Immature natural killer cell (primary cell): Measurements from ENCODE around the gene RUNX1. TPM values are rescaled to one million over a fixed set of nuclear protein-coding genes. Genes with fewer than 3 reads are reported as not detected.
"Not testable (repeated sequence)": the region's sequence is repeated elsewhere in the genome, so short reads cannot be mapped to it uniquely, and the experiment has no call there.

Source experiments
- DNase-seq, 3 donors: peaks; one replicate each; pipeline ENCODE4 v3.0.0; 2022; ENCODE audit warnings: mixed read lengths in 1 of 3
- H3K27ac Mint-ChIP-seq, 6 donors: one replicate each; pipeline ENCODE4 v1.8.0; 2020; ENCODE audit warnings: mixed read lengths in 6 of 6, mild to moderate bottlenecking in 5 of 6, inconsistent platforms in 4 of 6, moderate library complexity in 3 of 6
- H3K27me3 Mint-ChIP-seq, 3 donors: one replicate each; pipeline ENCODE4 v1.8.0; 2020 to 2021; ENCODE audit warnings: low read depth in 3 of 3, mild to moderate bottlenecking in 3 of 3, mixed read lengths in 3 of 3, moderate library complexity in 3 of 3, inconsistent platforms in 1 of 3
- H3K36me3 Mint-ChIP-seq, 3 donors: one replicate each; pipeline ENCODE4 v1.8.0; 2020; ENCODE audit warnings: mixed read lengths in 3 of 3, inconsistent platforms in 2 of 3, mild to moderate bottlenecking in 2 of 3
- H3K4me1 Mint-ChIP-seq, 2 donors: one replicate each; pipeline ENCODE4 v1.8.0; 2020; ENCODE audit warnings: inconsistent platforms in 2 of 2, mild to moderate bottlenecking in 2 of 2, mixed read lengths in 2 of 2, moderate library complexity in 1 of 2
- H3K4me3 Mint-ChIP-seq, 5 donors: one replicate each; pipeline ENCODE4 v1.8.0; 2020; ENCODE audit warnings: mild to moderate bottlenecking in 5 of 5, mixed read lengths in 5 of 5, inconsistent platforms in 3 of 5, moderate library complexity in 3 of 5
- H3K9me3 Mint-ChIP-seq, 6 donors: one replicate each; pipeline ENCODE4 v1.8.0; 2020; ENCODE audit warnings: mild to moderate bottlenecking in 6 of 6, mixed read lengths in 6 of 6, inconsistent platforms in 4 of 6, moderate library complexity in 3 of 6
- polyA plus RNA-seq, 3 donors: library from polyadenylated mRNA; unstranded; fragments of 300-500 nt; fragmentation: Illumina TruSeq; gene quantifications; one replicate each; pipeline ENCODE4 v1.2.3, GENCODE V29; 2021

The RUNX1 gene
- polyA plus RNA-seq, 3 donors from 2014 or later: 6.2 to 25.2 (median 10.6) TPM

DNA sequence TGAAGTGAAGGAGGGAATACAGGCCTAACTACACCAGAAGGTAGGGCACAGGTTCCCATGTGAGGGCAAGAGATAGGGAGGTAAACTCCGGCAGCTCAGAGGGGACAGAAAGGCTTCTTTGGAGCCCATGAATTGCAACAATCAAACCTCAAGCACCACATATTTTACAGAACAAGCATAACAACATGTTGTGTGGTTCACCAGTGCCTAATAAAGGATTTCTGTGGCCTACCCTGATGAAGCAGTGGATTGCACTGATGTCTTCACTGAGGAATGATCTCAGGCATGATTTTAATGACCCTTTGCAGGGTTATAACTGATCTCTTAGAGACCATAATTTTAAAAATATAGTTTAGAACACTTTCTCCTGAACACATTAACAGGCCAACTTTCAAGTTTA, 77.4 kb downstream of the RUNX1 start:
- H3K4me1 Mint-ChIP-seq: peaks cover 76 to 91% of the 10 kb centered on the region in 2 donors
- peak overlapping the region in 3 of 5 donors; percentile 6 to 64 (median 21) for H3K4me3 Mint-ChIP-seq
- H3K27me3 Mint-ChIP-seq: peaks cover 8 to 10% (median 8%) of the 10 kb centered on the region in 3 donors
- H3K36me3 Mint-ChIP-seq: peaks cover 27 to 32% (median 32%) of the 10 kb centered on the region in 3 donors
- peak overlapping the region in 2 of 6 donors; percentile 23 to 48 for H3K27ac Mint-ChIP-seq
- DNase-seq: no peak
- H3K9me3 Mint-ChIP-seq: no peaks in the 10 kb centered on the region

- no peak for DNase-seq
- Mint-ChIP-seq H3K36me3 (peaks cover 25 to 32% (median 30%) of the 10 kb centered on the region in 3 donors), H3K27ac (no peak overlapping the region), H3K4me3 (no peak overlapping the region), H3K9me3 (no peaks in the 10 kb centered on the region), H3K27me3 (peaks cover 8 to 10% (median 8%) of the 10 kb centered on the region in 3 donors), H3K4me1 (peaks cover 76 to 98% of the 10 kb centered on the region in 2 donors)
Measured at GRCh38 chr21:34970566-34970965, 78.5 kb downstream of the RUNX1 start.

- peaks cover 8 to 10% (median 8%) of the 10 kb centered on the region in 3 donors for H3K27me3 Mint-ChIP-seq
- no peak for DNase-seq
- H3K9me3 Mint-ChIP-seq: no peaks in the 10 kb centered on the region
- no peak overlapping the region for H3K27ac Mint-ChIP-seq
- H3K36me3 Mint-ChIP-seq: peaks cover 24 to 30% (median 29%) of the 10 kb centered on the region in 3 donors
- H3K4me3 Mint-ChIP-seq: no peak overlapping the region
- peaks cover 75 to 98% of the 10 kb centered on the region in 2 donors for H3K4me1 Mint-ChIP-seq
Measured at GRCh38 chr21:34970167-34970500, 79.0 kb downstream of the RUNX1 start.

GRCh38 chr21:34969423-34970166, 79.5 kb downstream of the RUNX1 start:
- Mint-ChIP-seq H3K9me3 (no peaks in the 10 kb centered on the region), H3K36me3 (peaks cover 29 to 35% (median 34%) of the 10 kb centered on the region in 3 donors), H3K4me3 (no peak overlapping the region), H3K4me1 (peaks cover 75 to 98% of the 10 kb centered on the region in 2 donors), H3K27me3 (peaks cover 8 to 10% (median 8%) of the 10 kb centered on the region in 3 donors), H3K27ac (no peak overlapping the region)
- no peak for DNase-seq

GRCh38 chr21:34968414-34969333, 80.4 kb downstream of the RUNX1 start:
- peaks cover 2 to 3% (median 3%) of the 10 kb centered on the region in 3 donors for H3K27me3 Mint-ChIP-seq
- peaks cover 33 to 37% (median 37%) of the 10 kb centered on the region in 3 donors for H3K36me3 Mint-ChIP-seq
- H3K4me3 Mint-ChIP-seq: peak overlapping the region in 1 of 5 donors; percentile 18
- no peak for DNase-seq
- peaks cover 69 to 94% of the 10 kb centered on the region in 2 donors for H3K4me1 Mint-ChIP-seq
- no peaks in the 10 kb centered on the region for H3K9me3 Mint-ChIP-seq
- H3K27ac Mint-ChIP-seq: peak overlapping the region in 1 of 6 donors; percentile 17

DNA sequence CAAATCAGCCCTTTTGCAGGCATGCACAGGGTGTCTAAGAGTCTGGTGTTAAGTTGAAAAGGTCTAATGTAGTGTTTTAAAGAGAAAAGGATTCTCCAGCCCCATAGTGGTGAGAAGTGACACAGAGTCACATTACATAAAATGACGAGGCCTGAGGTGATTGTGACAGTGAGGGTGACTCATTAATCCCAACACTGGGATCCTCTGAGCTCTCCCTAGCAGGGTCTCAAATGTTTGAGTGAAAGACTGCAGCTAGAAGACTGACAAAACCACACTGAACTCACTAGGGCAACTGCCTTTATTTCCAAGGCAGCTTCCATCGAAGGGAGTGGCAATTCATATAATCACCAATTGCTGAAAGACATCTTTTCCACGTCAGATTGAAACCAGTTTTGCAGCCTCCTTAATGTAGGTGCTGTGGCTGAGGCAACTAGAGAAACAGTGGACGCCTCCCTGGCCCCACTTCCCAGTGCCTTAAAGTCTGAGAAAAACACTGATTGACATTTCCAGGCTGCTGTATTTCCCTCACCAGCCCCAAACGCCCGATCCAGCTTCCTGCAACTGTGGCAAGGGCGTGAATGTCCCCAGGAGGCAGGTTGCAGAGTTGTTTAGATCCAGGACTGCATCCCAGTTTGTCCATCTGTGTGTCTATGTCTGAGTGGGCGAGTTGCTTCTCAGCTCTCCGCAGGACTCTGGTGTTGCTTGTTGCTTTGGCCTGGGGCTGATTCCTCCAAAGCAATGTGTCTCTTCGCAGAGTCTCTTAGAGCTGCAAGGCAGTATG, 81.4 kb downstream of the RUNX1 start:
- Mint-ChIP-seq H3K27me3 (peaks cover 2 to 3% (median 3%) of the 10 kb centered on the region in 3 donors), H3K27ac (peak overlapping the region in 2 of 6 donors; percentile 70 to 91), H3K36me3 (peaks cover 36 to 43% (median 37%) of the 10 kb centered on the region in 3 donors), H3K9me3 (no peaks in the 10 kb centered on the region), H3K4me3 (peak overlapping the region in 1 of 5 donors; percentile 67), H3K4me1 (peaks cover 66 to 94% of the 10 kb centered on the region in 2 donors)
- DNase-seq: no peak

GRCh38 chr21:34966881-34967280, 82.2 kb downstream of the RUNX1 start:
- peaks cover 67 to 94% of the 10 kb centered on the region in 2 donors for H3K4me1 Mint-ChIP-seq
- DNase-seq, H3K9me3 Mint-ChIP-seq, H3K4me3 Mint-ChIP-seq, H3K27ac Mint-ChIP-seq, H3K27me3 Mint-ChIP-seq: not testable (repeated sequence)
- peaks cover 36 to 48% (median 42%) of the 10 kb centered on the region in 3 donors for H3K36me3 Mint-ChIP-seq

DNA sequence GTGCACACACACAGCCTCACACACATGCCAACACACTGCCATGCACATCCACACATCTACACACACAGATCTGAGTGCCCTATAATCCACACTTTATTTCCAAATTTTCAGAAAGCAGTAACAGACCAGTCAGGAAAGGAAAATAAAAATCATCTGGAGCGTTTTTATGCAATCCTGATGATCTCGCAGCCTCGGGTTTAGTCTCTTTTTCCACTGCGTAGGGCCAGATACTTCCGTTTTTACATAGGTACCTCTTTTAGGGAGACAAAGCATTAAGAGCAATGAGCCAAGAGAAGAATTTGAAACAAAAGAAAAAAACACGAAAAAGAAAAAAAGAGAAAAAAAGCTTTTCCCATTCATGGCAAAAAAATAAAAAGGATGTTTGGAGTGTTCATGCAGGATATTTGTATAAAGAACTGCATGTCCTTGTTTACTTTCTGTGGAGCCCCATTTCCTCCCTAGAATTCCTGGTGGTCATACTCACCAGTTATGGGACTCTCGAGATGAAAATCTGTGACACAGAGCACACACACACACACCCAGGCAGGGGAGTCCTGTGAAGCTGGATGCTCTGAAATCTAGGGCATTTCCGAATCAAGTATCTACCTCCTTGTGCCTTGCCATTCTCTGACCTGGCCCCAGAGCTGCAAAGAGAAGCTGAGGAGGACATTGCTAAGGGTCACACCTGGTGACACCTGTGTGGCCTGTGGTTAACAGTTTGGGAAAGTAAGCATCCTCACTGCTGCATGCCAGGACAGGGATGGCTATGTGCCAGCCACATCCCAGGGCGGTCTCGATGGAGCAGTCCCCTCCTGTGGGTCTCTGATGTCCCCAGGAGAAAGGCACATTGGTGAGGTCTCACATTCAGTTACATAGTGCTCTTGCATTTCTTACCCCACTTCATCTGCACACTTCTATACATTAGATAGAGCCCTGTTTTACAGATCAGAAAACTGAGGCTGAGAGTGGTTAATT, 83.6 kb downstream of the RUNX1 start:
- Mint-ChIP-seq H3K27ac (peak overlapping the region in 2 of 6 donors; percentile 6 to 33), H3K9me3 (no peaks in the 10 kb centered on the region), H3K36me3 (peaks cover 36 to 48% (median 36%) of the 10 kb centered on the region in 3 donors), H3K4me1 (peaks cover 60 to 89% of the 10 kb centered on the region in 2 donors), H3K27me3 (peaks cover 2 to 3% (median 3%) of the 10 kb centered on the region in 3 donors), H3K4me3 (no peak overlapping the region)
- no peak for DNase-seq

DNA sequence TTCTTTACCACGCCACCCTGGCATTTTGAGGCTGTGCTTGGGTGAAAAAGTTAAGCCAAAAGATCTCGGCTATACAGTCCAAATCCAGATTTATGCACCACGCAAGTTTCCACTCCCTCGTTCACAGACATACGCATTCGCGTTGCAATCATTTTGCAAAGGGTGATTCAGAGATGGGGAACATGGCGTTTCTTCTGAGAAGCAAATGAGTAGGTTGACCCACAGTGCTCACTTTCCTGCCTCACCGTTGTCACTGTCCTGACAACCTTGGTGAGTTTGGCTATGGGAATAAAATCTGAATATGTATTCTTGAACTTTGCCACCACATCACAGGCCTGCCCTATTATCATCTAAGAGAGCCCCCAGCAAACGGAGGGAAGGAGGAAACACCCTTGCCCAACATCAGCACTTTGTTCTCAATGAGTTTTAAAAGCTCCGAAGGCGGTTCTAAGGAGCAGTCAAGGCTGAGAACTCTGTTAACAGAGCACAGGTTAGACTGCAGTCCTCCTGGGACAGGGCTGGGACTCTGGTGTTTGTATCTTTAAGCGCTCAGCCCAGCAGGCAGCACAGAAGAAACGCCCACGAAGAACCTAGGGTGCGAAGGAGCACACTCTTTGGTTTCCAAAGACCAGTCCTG, 86.4 kb downstream of the RUNX1 start:
- peak overlapping the region in 1 of 6 donors; percentile 73 for H3K27ac Mint-ChIP-seq
- H3K27me3 Mint-ChIP-seq: peaks cover 0 to 3% (median 3%) of the 10 kb centered on the region in 3 donors
- no peak overlapping the region for H3K4me3 Mint-ChIP-seq
- no peak for DNase-seq
- peaks cover 61 to 85% of the 10 kb centered on the region in 2 donors for H3K4me1 Mint-ChIP-seq
- no peaks in the 10 kb centered on the region for H3K9me3 Mint-ChIP-seq
- peaks cover 25 to 27% (median 26%) of the 10 kb centered on the region in 3 donors for H3K36me3 Mint-ChIP-seq

GRCh38 chr21:34962136-34962535, 87.0 kb downstream of the RUNX1 start:
- Mint-ChIP-seq H3K27me3 (peaks cover 0 to 3% (median 0%) of the 10 kb centered on the region in 3 donors), H3K27ac (peak overlapping the region in 1 of 6 donors; percentile 73), H3K4me1 (peaks cover 59 to 85% of the 10 kb centered on the region in 2 donors), H3K9me3 (no peaks in the 10 kb centered on the region), H3K36me3 (peaks cover 20 to 23% (median 21%) of the 10 kb centered on the region in 3 donors), H3K4me3 (no peak overlapping the region)
- DNase-seq: no peak

GRCh38 chr21:34960687-34961086, 88.4 kb downstream of the RUNX1 start:
- H3K4me3 Mint-ChIP-seq: no peak overlapping the region
- no peak for DNase-seq
- H3K27me3 Mint-ChIP-seq: no peaks in the 10 kb centered on the region
- H3K27ac Mint-ChIP-seq: peak overlapping the region in 1 of 6 donors; percentile 28
- H3K9me3 Mint-ChIP-seq: peaks cover 0 to 4% (median 0%) of the 10 kb centered on the region in 6 donors
- peaks cover 65 to 86% of the 10 kb centered on the region in 2 donors for H3K4me1 Mint-ChIP-seq
- H3K36me3 Mint-ChIP-seq: peaks cover 15 to 28% (median 24%) of the 10 kb centered on the region in 3 donors

GRCh38 chr21:34959607-34960006, 89.5 kb downstream of the RUNX1 start:
- H3K36me3 Mint-ChIP-seq: peaks cover 7 to 23% (median 17%) of the 10 kb centered on the region in 3 donors
- H3K9me3 Mint-ChIP-seq: peaks cover 0 to 4% (median 0%) of the 10 kb centered on the region in 6 donors
- peak overlapping the region in 2 of 6 donors; percentile 1 to 24 for H3K27ac Mint-ChIP-seq
- H3K4me1 Mint-ChIP-seq: peaks cover 61 to 85% of the 10 kb centered on the region in 2 donors
- H3K27me3 Mint-ChIP-seq: no peaks in the 10 kb centered on the region
- DNase-seq: no peak
- no peak overlapping the region for H3K4me3 Mint-ChIP-seq
